ENCODE results near the gene GART. TPM values are rescaled to one million over a fixed set of nuclear protein-coding genes. Genes with fewer than 3 reads are reported as not detected.

GART gene
- total RNA-seq, result 10 to 100 TPM; 23.0 to 93.5 (median 39.3) TPM
- long read RNA-seq, partial matches to known transcripts, result 4 of 7 reads
- long read RNA-seq, other reads (novel, unspliced or antisense), result 1 of 7 reads

DNA sequence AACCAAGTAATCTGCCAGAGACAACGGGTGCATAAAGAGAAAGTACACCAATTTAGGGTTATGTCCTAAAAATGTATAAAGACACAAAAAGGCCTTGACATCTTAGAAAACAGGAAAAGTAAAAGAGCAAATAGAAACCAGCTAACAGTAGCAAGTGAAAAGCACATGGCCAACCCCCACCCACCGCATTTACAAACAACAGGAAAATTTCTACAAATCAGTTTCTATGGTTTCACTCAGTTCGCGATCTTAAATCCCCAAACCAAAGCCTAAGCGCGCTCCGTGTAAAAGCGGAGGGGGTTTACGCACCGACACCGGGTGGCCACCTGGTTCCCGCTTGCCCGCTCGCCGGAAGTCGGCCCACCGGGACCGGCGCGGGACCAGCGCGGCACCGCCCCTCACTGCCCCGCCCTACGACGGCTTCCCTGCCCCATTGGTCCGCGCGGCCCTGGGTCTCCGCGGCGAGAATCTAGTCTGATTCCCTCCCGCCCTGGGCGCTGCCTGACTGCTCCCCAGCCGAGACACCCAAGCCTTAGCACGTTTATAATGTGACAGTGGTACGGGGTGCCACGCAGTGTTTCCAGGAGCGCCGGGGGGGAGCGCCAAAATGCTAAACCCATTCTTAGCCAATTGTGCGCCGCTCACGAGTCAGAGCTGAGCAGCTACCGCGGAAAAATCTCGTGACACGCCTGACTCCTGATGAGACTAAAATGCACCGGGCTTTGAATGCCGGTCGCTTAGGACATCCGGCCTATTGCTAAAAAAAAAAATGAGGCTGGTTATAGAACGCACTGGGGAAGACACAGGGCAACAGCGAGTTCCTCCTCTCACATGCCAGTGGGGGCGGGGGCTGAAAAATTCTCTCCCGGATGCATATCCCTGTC lies at the start of gene GART:
TSS of gene GART (minus strand) at position 362 of the 884 bp plus-strand sequence. CDS start 2,802 bp downstream, outside the sequence.
- Histone ChIP-seq H3K27ac (peak within 1 kb of the TSS; percentile 95 to 98 (median 95)), H3K4me1 (peaks cover 0 to 27% (median 11%) of the 10 kb centered on the region in 4 donors), H3K4me3 (peak within 1 kb of the TSS; percentile 68 to 86 (median 75)), H3K36me3 (peaks cover 0 to 26% (median 8%) of the 10 kb centered on the region in 4 donors), H3K9me3 (no peaks in the 10 kb centered on the region), H3K27me3 (no peaks in the 10 kb centered on the region)
- 0% methylated on average over 11 of the region's 56 CpGs for WGBS (ENCODE audit: insufficient coverage, low coverage, low lambda C conversion rate, missing lambda C conversion rate)
- TF ChIP-seq POLR2A (IDR thresholded peaks at IDR 0.05), result peak; percentile 57
- no peak for TF ChIP-seq CTCF (IDR thresholded peaks at IDR 0.05)
- DNase-seq, result peak; percentile 86 to 89 (median 89)
- peak; percentile 76 to 85 (median 80) for ATAC-seq
- intact Hi-C loops (cut with DNase I), result no loop called here

GRCh38 chr21:33588485-33589335 lies 46.8 kb upstream of the GART start, which contains the start of gene DONSON:
TSS of gene DONSON (minus strand) at chr21:33588684. CDS start at chr21:33588641, 43 bp downstream.
- intact Hi-C loops (cut with DNase I), result no loop called here
- TF ChIP-seq CTCF (IDR thresholded peaks at IDR 0.05), result no peak
- peak; percentile 81 for TF ChIP-seq POLR2A (IDR thresholded peaks at IDR 0.05)
- peak within 1 kb of the TSS; percentile 81 to 86 (median 85) for H3K4me3 ChIP-seq
- peak; percentile 93 to 98 (median 94) for ATAC-seq
- H3K27me3 ChIP-seq, result no peaks in the 10 kb centered on the region
- peak; percentile 96 for DNase-seq
- no peaks in the 10 kb centered on the region for H3K36me3 ChIP-seq
- H3K27ac ChIP-seq, result peak within 1 kb of the TSS; percentile 86 to 95 (median 93)
- H3K4me1 ChIP-seq, result peaks cover 0 to 13% (median 6%) of the 10 kb centered on the region in 4 donors
- WGBS (ENCODE audit: insufficient coverage, low coverage, low lambda C conversion rate, missing lambda C conversion rate), result 0% methylated on average over 16 of the region's 78 CpGs
- no peaks in the 10 kb centered on the region for H3K9me3 ChIP-seq

GRCh38 chr21:33587792-33588484 lies 46.0 kb upstream of the GART start:
- peaks cover 0 to 13% (median 6%) of the 10 kb centered on the region in 4 donors for H3K4me1 ChIP-seq
- 1% methylated on average over 11 of the region's 57 CpGs for WGBS (ENCODE audit: insufficient coverage, low coverage, low lambda C conversion rate, missing lambda C conversion rate)
- ATAC-seq (peak; percentile 9 to 22 (median 16)), DNase-seq (peak; percentile 49 to 60 (median 57))
- no peaks in the 10 kb centered on the region for H3K36me3 ChIP-seq
- intact Hi-C loops (cut with DNase I), result no loop called here
- TF ChIP-seq POLR2A (IDR thresholded peaks at IDR 0.05) (no peak), CTCF (IDR thresholded peaks at IDR 0.05) (no peak)
- peak overlapping the region; percentile 83 to 95 (median 86) for H3K27ac ChIP-seq
- no peaks in the 10 kb centered on the region for H3K27me3 ChIP-seq
- peak overlapping the region; percentile 81 to 86 (median 85) for H3K4me3 ChIP-seq
- H3K9me3 ChIP-seq, result no peaks in the 10 kb centered on the region

GRCh38 chr21:33586927-33587326 lies 45.0 kb upstream of the GART start:
- H3K36me3 ChIP-seq, result peaks cover 0 to under 1% (median 0%) of the 10 kb centered on the region in 4 donors
- 73% methylated on average over 6 of the region's 6 CpGs for WGBS (ENCODE audit: insufficient coverage, low coverage, low lambda C conversion rate, missing lambda C conversion rate)
- H3K27ac ChIP-seq, result no peak overlapping the region
- no peaks in the 10 kb centered on the region for H3K9me3 ChIP-seq
- H3K27me3 ChIP-seq, result no peaks in the 10 kb centered on the region
- no peak for TF ChIP-seq POLR2A (IDR thresholded peaks at IDR 0.05)
- no peak for TF ChIP-seq CTCF (IDR thresholded peaks at IDR 0.05)
- no peak for DNase-seq
- peaks cover 0 to 13% (median 6%) of the 10 kb centered on the region in 4 donors for H3K4me1 ChIP-seq
- no peak for ATAC-seq
- no peak overlapping the region for H3K4me3 ChIP-seq
- intact Hi-C loops (cut with DNase I), result no loop called here
